Measurements from ENCODE around the gene SEC14L5. TPM values are rescaled to one million over a fixed set of nuclear protein-coding genes. Genes with fewer than 3 reads are reported as not detected.

SEC14L5 gene
- total RNA-seq, 1 donor from 2014 or later: not detected

DNA sequence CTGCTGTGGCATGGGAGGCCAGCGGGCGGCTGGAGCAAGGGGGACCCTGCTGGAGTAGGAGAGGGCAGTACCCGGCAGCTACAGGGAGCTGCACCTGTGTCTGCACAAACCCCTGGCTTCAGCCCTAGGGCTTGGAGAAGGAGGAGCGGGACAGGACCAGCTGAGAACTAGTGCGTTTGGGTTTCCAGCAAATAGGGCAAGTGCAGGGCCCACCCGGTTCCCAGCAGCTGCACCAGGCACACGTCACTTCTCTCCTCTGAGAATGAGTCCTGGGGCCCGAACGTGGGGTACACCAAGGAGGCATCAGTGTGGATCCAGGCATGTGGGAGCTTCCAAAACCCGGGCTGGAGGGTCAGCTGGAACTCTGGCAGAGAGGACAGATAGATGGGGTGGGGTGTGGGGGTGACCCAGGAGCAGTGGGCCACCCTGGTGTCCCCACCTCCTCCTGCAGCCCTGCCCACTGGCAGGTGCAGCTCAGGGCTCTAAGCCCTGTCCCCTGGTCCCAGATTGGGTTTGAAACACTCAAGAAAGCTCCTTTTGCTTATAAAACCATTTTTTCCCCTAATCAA is 102.0 kb downstream of the SEC14L5 start:
- no peak for DNase-seq (ENCODE audit: extremely low spot score, unreplicated experiment)
- Mint-ChIP-seq H3K4me3 (ENCODE audit: unreplicated experiment) (no peak overlapping the region), H3K36me3 (ENCODE audit: unreplicated experiment) (no peaks in the 10 kb centered on the region), H3K4me1 (ENCODE audit: unreplicated experiment) (peaks cover 2% of the 10 kb centered on the region), H3K27ac (ENCODE audit: unreplicated experiment) (no peak overlapping the region), H3K9me3 (ENCODE audit: unreplicated experiment) (no peaks in the 10 kb centered on the region), H3K27me3 (ENCODE audit: unreplicated experiment) (peaks cover 23% of the 10 kb centered on the region)
- TF ChIP-seq, protein P1, sequence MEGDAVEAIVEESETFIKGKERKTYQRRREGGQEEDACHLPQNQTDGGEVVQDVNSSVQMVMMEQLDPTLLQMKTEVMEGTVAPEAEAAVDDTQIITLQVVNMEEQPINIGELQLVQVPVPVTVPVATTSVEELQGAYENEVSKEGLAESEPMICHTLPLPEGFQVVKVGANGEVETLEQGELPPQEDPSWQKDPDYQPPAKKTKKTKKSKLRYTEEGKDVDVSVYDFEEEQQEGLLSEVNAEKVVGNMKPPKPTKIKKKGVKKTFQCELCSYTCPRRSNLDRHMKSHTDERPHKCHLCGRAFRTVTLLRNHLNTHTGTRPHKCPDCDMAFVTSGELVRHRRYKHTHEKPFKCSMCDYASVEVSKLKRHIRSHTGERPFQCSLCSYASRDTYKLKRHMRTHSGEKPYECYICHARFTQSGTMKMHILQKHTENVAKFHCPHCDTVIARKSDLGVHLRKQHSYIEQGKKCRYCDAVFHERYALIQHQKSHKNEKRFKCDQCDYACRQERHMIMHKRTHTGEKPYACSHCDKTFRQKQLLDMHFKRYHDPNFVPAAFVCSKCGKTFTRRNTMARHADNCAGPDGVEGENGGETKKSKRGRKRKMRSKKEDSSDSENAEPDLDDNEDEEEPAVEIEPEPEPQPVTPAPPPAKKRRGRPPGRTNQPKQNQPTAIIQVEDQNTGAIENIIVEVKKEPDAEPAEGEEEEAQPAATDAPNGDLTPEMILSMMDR (IDR thresholded peaks at IDR 0.05): no peak

DNA sequence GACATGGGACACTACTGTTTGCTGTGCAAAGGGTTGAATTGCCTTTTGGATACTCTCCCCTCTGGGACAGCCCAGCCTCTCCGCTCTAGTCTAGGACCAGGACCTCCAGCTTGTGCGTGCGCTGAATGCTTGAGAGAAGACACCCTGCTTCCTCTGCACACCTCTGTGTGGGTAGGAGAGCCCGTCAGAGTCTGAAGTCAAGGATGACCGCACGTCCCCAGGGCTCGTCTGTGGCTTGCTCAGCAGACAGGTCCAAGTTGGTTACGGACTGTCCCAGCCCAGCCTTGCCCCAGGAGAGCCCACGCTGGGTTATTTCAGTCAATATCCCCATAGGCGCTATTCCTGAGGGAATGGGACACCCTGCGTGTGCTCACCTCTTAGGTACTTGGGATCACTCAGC is 103.9 kb downstream of the SEC14L5 start:
- no peaks in the 10 kb centered on the region for H3K36me3 Mint-ChIP-seq (ENCODE audit: unreplicated experiment)
- TF ChIP-seq, protein P1 (IDR thresholded peaks at IDR 0.05): no peak
- H3K27ac Mint-ChIP-seq (ENCODE audit: unreplicated experiment): no peak overlapping the region
- DNase-seq (ENCODE audit: extremely low spot score, unreplicated experiment): no peak
- no peak overlapping the region for H3K4me3 Mint-ChIP-seq (ENCODE audit: unreplicated experiment)
- peaks cover 28% of the 10 kb centered on the region for H3K27me3 Mint-ChIP-seq (ENCODE audit: unreplicated experiment)
- no peaks in the 10 kb centered on the region for H3K9me3 Mint-ChIP-seq (ENCODE audit: unreplicated experiment)
- H3K4me1 Mint-ChIP-seq (ENCODE audit: unreplicated experiment): peaks cover 2% of the 10 kb centered on the region

DNA sequence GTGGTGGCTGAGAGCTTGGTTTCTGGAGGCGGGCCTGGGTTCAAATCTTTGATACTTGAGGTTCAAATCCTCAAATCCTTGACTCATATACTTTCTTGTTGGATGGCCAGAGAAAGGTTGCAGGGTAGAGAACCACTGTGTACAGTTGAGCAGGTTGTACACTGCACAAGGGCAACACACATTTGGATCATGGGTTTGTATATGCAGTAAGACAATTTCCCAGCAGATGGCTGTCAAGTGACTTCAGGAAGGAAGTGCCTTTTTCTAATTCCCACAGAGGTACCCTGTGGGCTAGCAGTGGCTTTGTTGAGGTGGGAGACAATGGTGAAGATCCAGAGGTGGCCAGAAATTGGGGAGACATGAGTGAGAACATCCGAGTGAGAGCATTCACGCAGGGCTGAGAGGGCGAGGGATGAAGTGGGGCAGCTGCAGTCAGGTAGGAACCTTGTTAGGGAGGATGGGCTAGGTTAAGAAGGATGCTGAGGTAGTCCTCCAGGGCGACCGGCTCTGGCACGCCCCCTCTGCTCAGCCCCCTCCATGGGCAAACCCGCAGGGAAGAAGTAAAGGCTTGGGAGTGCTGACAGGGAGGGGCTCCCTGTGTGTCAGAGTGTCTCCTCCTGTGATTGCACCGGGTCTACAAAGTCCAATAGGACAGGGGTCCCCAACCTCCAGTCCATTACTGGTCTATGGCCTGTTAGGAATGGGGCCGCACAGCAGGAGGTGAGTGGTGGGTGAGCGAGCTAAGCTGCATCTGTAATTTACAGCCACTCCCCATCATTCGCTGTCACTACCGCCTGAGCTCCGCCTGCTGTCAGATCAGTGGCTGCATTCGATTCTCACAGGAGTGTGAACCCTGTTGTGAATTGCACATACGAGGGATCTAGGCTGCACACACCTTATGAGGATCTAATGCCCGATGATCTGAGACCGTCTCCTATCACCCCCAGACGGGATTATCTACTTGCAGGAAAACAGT is 104.9 kb downstream of the SEC14L5 start:
- H3K36me3 Mint-ChIP-seq (ENCODE audit: unreplicated experiment): no peaks in the 10 kb centered on the region
- H3K4me3 Mint-ChIP-seq (ENCODE audit: unreplicated experiment): no peak overlapping the region
- H3K27me3 Mint-ChIP-seq (ENCODE audit: unreplicated experiment): peaks cover 38% of the 10 kb centered on the region
- H3K27ac Mint-ChIP-seq (ENCODE audit: unreplicated experiment): no peak overlapping the region
- no peaks in the 10 kb centered on the region for H3K9me3 Mint-ChIP-seq (ENCODE audit: unreplicated experiment)
- no peak for DNase-seq (ENCODE audit: extremely low spot score, unreplicated experiment)
- TF ChIP-seq, protein P1 (IDR thresholded peaks at IDR 0.05): no peak
- peaks cover 2% of the 10 kb centered on the region for H3K4me1 Mint-ChIP-seq (ENCODE audit: unreplicated experiment)

DNA sequence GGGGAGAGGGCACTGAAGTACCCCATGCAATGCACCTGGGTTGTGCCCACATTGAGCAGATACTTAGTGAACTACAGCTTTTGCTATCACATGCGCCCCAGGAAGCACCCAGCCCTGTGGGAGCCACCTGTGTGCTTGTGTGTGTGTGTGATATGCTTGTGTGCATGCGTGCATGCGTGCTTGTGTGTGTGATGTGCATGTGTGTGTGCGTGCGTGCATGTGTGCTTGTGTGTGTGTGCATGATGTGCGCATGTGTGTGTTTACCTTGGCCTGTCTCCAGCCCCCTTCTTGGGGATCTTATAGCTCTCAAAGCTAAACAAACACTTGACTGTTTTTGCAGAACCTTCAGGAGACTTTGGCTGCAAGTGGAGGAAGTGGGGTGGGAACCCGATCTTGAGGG is 106.8 kb downstream of the SEC14L5 start:
- no peak for DNase-seq (ENCODE audit: extremely low spot score, unreplicated experiment)
- Mint-ChIP-seq H3K4me3 (ENCODE audit: unreplicated experiment) (no peak overlapping the region), H3K4me1 (ENCODE audit: unreplicated experiment) (no peaks in the 10 kb centered on the region), H3K27me3 (ENCODE audit: unreplicated experiment) (peaks cover 39% of the 10 kb centered on the region), H3K9me3 (ENCODE audit: unreplicated experiment) (no peaks in the 10 kb centered on the region), H3K27ac (ENCODE audit: unreplicated experiment) (no peak overlapping the region), H3K36me3 (ENCODE audit: unreplicated experiment) (no peaks in the 10 kb centered on the region)
- TF ChIP-seq, protein P1 (IDR thresholded peaks at IDR 0.05): no peak

DNA sequence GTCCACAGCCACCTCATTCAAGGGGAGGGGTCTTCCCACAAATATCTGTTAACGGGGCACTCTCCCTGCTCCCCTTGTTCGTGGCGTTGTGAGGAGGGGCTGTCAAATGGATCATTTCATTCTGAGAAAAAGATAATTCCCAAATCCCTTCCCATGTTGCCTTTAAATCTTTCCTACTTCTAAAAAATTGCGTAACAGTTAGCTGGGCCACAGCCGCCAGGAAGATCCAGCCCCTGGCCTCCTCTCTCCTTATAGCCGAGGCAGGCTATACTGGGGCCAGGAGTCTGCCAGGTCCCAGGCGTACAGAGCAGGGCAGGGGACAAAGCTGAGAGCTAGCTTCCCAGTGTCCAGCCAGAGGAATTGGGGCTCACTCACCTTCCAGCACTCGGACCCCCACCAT is 107.2 kb downstream of the SEC14L5 start:
- DNase-seq (ENCODE audit: extremely low spot score, unreplicated experiment): no peak
- TF ChIP-seq, protein P1 (IDR thresholded peaks at IDR 0.05): no peak
- Mint-ChIP-seq H3K36me3 (ENCODE audit: unreplicated experiment) (no peaks in the 10 kb centered on the region), H3K27me3 (ENCODE audit: unreplicated experiment) (peaks cover 39% of the 10 kb centered on the region), H3K4me1 (ENCODE audit: unreplicated experiment) (no peaks in the 10 kb centered on the region), H3K27ac (ENCODE audit: unreplicated experiment) (no peak overlapping the region), H3K9me3 (ENCODE audit: unreplicated experiment) (no peaks in the 10 kb centered on the region), H3K4me3 (ENCODE audit: unreplicated experiment) (no peak overlapping the region)

All from osteocyte (in vitro differentiated cells).